Tibial nerve (tissue), 4 donors: ENCODE results near the gene AFG3L2.

Source experiments
- EP300 ChIP-seq, 2 donors: sonication (generic); formaldehyde crosslinking; IDR thresholded peaks; one replicate each; pipeline ENCODE4 v1.6.1; 2017; ENCODE audit warnings: antibody characterized with exemption in 2 of 2, mild to moderate bottlenecking in 1 of 2
- POLR2A ChIP-seq, 2 donors: fragments of 450-650 bp; IDR thresholded peaks; one replicate each; pipeline ENCODE4 v1.6.1; 2017; ENCODE audit warnings: antibody characterized with exemption in 2 of 2, mild to moderate bottlenecking in 2 of 2, moderate library complexity in 2 of 2
- TF ChIP-seq, protein P1 (sequence below), 5 experiments: fragments of 200-600 bp in 3 of 5; fragments of 450-650 bp in 2 of 5; sonication (generic) in 3 of 5; IDR thresholded peaks; one replicate each; pipeline ENCODE4 v1.5.1; 2016 to 2019; ENCODE audit warnings: antibody characterized with exemption in 5 of 5, mild to moderate bottlenecking in 3 of 5, moderate library complexity in 2 of 5

- TF ChIP-seq, protein P1, sequence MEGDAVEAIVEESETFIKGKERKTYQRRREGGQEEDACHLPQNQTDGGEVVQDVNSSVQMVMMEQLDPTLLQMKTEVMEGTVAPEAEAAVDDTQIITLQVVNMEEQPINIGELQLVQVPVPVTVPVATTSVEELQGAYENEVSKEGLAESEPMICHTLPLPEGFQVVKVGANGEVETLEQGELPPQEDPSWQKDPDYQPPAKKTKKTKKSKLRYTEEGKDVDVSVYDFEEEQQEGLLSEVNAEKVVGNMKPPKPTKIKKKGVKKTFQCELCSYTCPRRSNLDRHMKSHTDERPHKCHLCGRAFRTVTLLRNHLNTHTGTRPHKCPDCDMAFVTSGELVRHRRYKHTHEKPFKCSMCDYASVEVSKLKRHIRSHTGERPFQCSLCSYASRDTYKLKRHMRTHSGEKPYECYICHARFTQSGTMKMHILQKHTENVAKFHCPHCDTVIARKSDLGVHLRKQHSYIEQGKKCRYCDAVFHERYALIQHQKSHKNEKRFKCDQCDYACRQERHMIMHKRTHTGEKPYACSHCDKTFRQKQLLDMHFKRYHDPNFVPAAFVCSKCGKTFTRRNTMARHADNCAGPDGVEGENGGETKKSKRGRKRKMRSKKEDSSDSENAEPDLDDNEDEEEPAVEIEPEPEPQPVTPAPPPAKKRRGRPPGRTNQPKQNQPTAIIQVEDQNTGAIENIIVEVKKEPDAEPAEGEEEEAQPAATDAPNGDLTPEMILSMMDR (IDR thresholded peaks at IDR 0.05): no peak
- TF ChIP-seq POLR2A (IDR thresholded peaks at IDR 0.05): no peak
- TF ChIP-seq EP300 (IDR thresholded peaks at IDR 0.05): no peak
Observed at GRCh38 chr18:12424252-12424651, 47.2 kb upstream of the AFG3L2 start.
